OCI-LY3 (cell line): ENCODE results near the gene ILRUN.
"Not testable (repeated sequence)": the region's sequence is repeated elsewhere in the genome, so short reads cannot be mapped to it uniquely, and the experiment has no call there.

Experiments
- H2AFZ ChIP-seq: fragments of 200-600, 300-600 bp; shearing (Covaris generic); 2 replicates; pipeline ENCODE4 v1.6.0; 2014; ENCODE audit warnings: antibody characterized with exemption, low read depth, low read length
- H3K27ac ChIP-seq: fragments of 200-600, 300-600 bp; sonication (generic); 2 replicates; pipeline ENCODE4 v1.5.1; 2014; ENCODE audit warnings: mild to moderate bottlenecking, low read length, moderate library complexity, mixed read lengths
- H3K27me3 ChIP-seq: fragments of 200-600, 300-600 bp; sonication (generic); 2 replicates; pipeline ENCODE4 v1.6.1; 2014; ENCODE audit warnings: low read depth, low read length, mixed read lengths
- H3K36me3 ChIP-seq: fragments of 200-600, 300-600 bp; sonication (generic); replicated peaks from 2 replicates; pipeline ENCODE3; 2014; ENCODE audit warnings: low read depth, low read length, mixed read lengths
- H3K4me1 ChIP-seq: fragments of 300-600, 200-600 bp; sonication (generic); 2 replicates; pipeline ENCODE4 v1.6.1; 2014; ENCODE audit warnings: low read length, mixed read lengths
- H3K4me2 ChIP-seq: fragments of 200-600, 300-600 bp; sonication (generic); 2 replicates; pipeline ENCODE4 v1.6.1; 2014; ENCODE audit warnings: low read length, mixed read lengths
- H3K4me3 ChIP-seq: fragments of 300-600, 200-600 bp; sonication (generic); 2 replicates; pipeline ENCODE4 v1.5.1; 2014; ENCODE audit warnings: antibody characterized with exemption, mild to moderate bottlenecking, low read length, moderate library complexity
- H3K79me2 ChIP-seq: fragments of 300-600, 200-600 bp; shearing (Covaris generic); 2 replicates; pipeline ENCODE4 v1.6.1; 2014; ENCODE audit warnings: mild to moderate bottlenecking, low read length, mixed read lengths
- H3K9ac ChIP-seq: fragments of 300-600, 200-600 bp; shearing (Covaris generic); 2 replicates; pipeline ENCODE4 v1.6.0; 2014; ENCODE audit warnings: mild to moderate bottlenecking, low read length, moderate library complexity
- H3K9me3 ChIP-seq: fragments of 200-600, 300-600 bp; shearing (Covaris generic); 2 replicates; pipeline ENCODE4 v1.6.1; 2014; ENCODE audit warnings: low read length, mixed read lengths; ENCODE audit not compliant: insufficient read depth
- H4K20me1 ChIP-seq: fragments of 200-600, 300-600 bp; sonication (generic); 2 replicates; pipeline ENCODE4 v1.6.1; 2016; ENCODE audit warnings: low read length, mixed read lengths; ENCODE audit not compliant: insufficient read depth
- EZH2phosphoT487 ChIP-seq: fragments of 200-600 bp; shearing (Covaris generic); IDR thresholded peaks from 2 replicates; pipeline ENCODE4 v1.6.1; 2018; ENCODE audit warnings: antibody characterized with exemption, mixed run types, low read depth
- TF ChIP-seq, protein P1 (sequence below): fragments of 200-600, 300-600 bp; sonication (generic); IDR thresholded peaks from 2 replicates; pipeline ENCODE4 v1.5.1; 2014; ENCODE audit warnings: antibody characterized with exemption, low read length, low read depth

The ILRUN gene

DNA sequence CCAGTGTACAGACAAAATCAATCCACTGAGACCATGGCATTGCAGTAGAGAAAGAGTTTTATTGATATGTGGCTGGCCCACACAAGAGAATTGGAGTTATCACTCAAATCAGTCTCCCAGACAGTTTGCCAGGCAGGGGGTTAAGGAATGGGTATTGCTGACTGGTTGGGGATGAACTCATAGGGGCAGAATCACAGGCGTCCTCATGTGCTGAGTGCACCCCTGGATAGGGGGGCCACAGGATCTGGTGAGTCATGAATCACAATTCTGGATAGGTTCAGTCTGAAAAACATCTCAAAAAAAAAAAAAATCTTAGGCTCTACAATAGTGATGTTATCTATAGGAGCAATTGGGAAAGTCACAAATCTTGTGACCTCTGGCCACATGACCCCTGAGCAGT lies 29.5 kb upstream of the ILRUN start:
- TF ChIP-seq, protein P1, sequence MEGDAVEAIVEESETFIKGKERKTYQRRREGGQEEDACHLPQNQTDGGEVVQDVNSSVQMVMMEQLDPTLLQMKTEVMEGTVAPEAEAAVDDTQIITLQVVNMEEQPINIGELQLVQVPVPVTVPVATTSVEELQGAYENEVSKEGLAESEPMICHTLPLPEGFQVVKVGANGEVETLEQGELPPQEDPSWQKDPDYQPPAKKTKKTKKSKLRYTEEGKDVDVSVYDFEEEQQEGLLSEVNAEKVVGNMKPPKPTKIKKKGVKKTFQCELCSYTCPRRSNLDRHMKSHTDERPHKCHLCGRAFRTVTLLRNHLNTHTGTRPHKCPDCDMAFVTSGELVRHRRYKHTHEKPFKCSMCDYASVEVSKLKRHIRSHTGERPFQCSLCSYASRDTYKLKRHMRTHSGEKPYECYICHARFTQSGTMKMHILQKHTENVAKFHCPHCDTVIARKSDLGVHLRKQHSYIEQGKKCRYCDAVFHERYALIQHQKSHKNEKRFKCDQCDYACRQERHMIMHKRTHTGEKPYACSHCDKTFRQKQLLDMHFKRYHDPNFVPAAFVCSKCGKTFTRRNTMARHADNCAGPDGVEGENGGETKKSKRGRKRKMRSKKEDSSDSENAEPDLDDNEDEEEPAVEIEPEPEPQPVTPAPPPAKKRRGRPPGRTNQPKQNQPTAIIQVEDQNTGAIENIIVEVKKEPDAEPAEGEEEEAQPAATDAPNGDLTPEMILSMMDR = no peak
- no peak for TF ChIP-seq EZH2phosphoT487
- H2AFZ ChIP-seq = no peak overlapping the region
- peaks cover 5% of the 10 kb centered on the region for H3K4me1 ChIP-seq
- no peak overlapping the region for H3K4me2 ChIP-seq
- no peak overlapping the region for H3K4me3 ChIP-seq
- H3K36me3 ChIP-seq = no peaks in the 10 kb centered on the region
- no peaks in the 10 kb centered on the region for H3K27me3 ChIP-seq
- H3K27ac ChIP-seq = no peak overlapping the region
- no peaks in the 10 kb centered on the region for H3K9me3 ChIP-seq
- H3K79me2 ChIP-seq = no peaks in the 10 kb centered on the region
- H4K20me1 ChIP-seq = no peaks in the 10 kb centered on the region
- H3K9ac ChIP-seq = no peak overlapping the region

DNA sequence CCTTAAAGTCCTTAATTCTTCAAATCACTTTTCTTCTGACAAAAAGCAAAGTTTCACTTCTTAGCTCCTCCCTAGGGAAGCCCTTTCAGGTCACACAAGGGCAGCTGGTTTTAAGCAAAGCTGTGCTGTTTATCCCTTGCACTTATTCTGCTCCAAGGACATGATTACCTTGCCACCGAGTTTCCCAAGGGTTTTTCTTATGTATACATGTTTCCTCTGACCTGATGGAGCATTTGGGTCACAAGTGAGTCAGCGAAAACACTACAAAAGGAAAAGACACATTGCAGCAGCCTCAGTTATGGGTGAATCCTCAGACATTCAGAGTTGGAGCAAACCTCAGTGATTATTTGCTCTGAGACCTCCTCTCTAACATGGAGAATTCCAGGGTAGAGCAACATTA lies 26.6 kb upstream of the ILRUN start:
- H3K27me3 ChIP-seq = no peaks in the 10 kb centered on the region
- no peaks in the 10 kb centered on the region for H3K36me3 ChIP-seq
- no peak overlapping the region for H3K9ac ChIP-seq
- no peaks in the 10 kb centered on the region for H4K20me1 ChIP-seq
- no peaks in the 10 kb centered on the region for H3K79me2 ChIP-seq
- peaks cover 11% of the 10 kb centered on the region for H3K4me1 ChIP-seq
- H3K27ac ChIP-seq = no peak overlapping the region
- H3K4me2 ChIP-seq = no peak overlapping the region
- H3K4me3 ChIP-seq = no peak overlapping the region
- TF ChIP-seq, protein P1 = no peak
- TF ChIP-seq EZH2phosphoT487 = no peak
- no peaks in the 10 kb centered on the region for H3K9me3 ChIP-seq
- H2AFZ ChIP-seq = no peak overlapping the region

DNA sequence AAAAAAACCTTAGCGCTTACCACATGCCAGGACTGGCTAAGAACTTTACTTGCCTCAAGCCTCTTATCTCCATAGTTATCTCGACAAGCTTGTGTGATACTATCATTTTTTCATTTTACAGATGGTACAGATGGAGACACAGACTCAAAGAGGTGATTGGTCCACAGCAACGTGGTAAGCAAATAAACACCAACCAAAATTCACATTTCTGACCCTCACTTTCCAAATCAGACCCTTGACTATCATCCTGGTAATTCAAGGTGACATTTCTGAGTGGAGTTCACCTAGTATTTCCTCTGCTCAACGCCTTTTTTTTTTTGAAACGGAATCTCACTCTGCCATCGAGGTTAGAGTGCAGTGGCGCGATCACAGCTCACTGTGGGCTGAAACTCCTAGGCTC lies 25.9 kb upstream of the ILRUN start:
- Histone ChIP-seq H3K27ac (no peak overlapping the region), H3K4me2 (no peak overlapping the region), H3K4me3 (no peak overlapping the region), H2AFZ (no peak overlapping the region), H3K9ac (no peak overlapping the region), H3K79me2 (no peaks in the 10 kb centered on the region), H3K9me3 (no peaks in the 10 kb centered on the region), H4K20me1 (no peaks in the 10 kb centered on the region), H3K36me3 (no peaks in the 10 kb centered on the region), H3K27me3 (no peaks in the 10 kb centered on the region), H3K4me1 (peaks cover 11% of the 10 kb centered on the region)
- TF ChIP-seq, protein P1 = no peak
- no peak for TF ChIP-seq EZH2phosphoT487

DNA sequence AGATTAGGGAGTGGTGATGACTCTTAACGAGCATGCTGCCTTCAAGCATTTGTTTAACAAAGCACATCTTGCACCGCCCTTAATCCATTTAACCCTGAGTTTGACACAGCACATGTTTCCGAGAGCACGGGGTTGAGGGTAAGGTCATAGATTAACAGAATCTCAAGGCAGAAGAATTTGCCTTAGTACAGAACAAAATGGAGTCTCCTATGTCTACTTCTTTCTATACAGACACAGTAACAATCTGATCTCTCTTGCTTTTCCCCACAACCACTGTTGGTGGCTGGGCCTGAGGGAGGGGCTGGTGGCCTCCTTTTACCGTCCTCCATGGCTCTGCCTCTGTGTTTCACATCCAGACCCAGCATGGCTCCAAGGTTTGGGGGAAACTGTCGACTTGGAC lies 23.6 kb upstream of the ILRUN start:
- H3K4me1 ChIP-seq = peaks cover 11% of the 10 kb centered on the region
- H3K79me2 ChIP-seq, H3K27ac ChIP-seq, H2AFZ ChIP-seq, H3K9me3 ChIP-seq, H4K20me1 ChIP-seq, H3K4me3 ChIP-seq, H3K4me2 ChIP-seq, H3K9ac ChIP-seq, H3K27me3 ChIP-seq, H3K36me3 ChIP-seq: not testable (repeated sequence)

DNA sequence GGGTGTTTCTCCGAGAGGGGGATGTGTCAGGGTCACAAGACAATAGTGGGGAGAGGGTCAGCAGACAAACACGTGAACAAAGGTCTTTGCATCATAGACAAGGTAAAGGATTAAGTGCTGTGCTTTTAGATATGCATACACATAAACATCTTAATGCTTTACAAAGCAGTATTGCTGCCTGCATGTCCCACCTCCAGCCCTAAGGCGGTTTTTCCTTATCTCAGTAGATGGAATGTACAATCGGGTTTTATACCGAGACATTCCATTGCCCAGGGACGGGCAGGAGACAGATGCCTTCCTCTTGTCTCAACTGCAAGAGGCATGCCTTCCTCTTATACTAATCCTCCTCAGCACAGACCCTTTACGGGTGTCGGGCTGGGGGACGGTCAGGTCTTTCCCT lies 23.1 kb upstream of the ILRUN start:
- not testable (repeated sequence) for H3K36me3 ChIP-seq, H3K27ac ChIP-seq, H3K4me2 ChIP-seq, H3K4me3 ChIP-seq, H3K27me3 ChIP-seq, H2AFZ ChIP-seq, H3K9ac ChIP-seq, H4K20me1 ChIP-seq, H3K9me3 ChIP-seq, H3K79me2 ChIP-seq
- peaks cover 11% of the 10 kb centered on the region for H3K4me1 ChIP-seq
